K562 (cell line): ENCODE results near the gene DPEP2NB. TPM values are rescaled to one million over a fixed set of nuclear protein-coding genes. Genes with fewer than 3 reads are reported as not detected.

Source experiments
- ATF3 ChIP-seq, 2 experiments: fragments of 450-650 bp in 1 of 2; sonication (generic) in 1 of 2; formaldehyde crosslinking in 1 of 2; IDR thresholded peaks in 1 of 2; conservative IDR thresholded peaks in 1 of 2; 2 replicates each; pipeline versions ENCODE4 v1.6.1 to v1.8.1; 2016 to 2023; ENCODE audit warnings: mild to moderate bottlenecking in 2 of 2, moderate library complexity in 2 of 2, inconsistent platforms in 1 of 2, missing genetic modification reagents in 1 of 2
- CEBPB ChIP-seq: fragments of 450-650 bp; IDR thresholded peaks from 2 replicates; pipeline ENCODE4 v1.6.1; 2016; ENCODE audit warnings: missing genetic modification characterization, missing compliant biosample characterization
- CHD4 ChIP-seq: fragments of 200-600 bp; sonication (generic); IDR thresholded peaks from 3 replicates; pipeline ENCODE4 v1.6.1; 2012; ENCODE audit warnings: low read depth, mild to moderate bottlenecking, mixed read lengths, low read length, inconsistent platforms; ENCODE audit not compliant: insufficient read depth, insufficient replicate concordance, poor library complexity, severe bottlenecking
- DPF2 ChIP-seq: fragments of 450-650 bp; IDR thresholded peaks from 2 replicates; pipeline ENCODE4 v1.6.1; 2016
- HDAC1 ChIP-seq, 2 experiments: fragments of 450-650 bp; IDR thresholded peaks; 2 replicates each; pipeline ENCODE4 v1.6.1; 2016 to 2017; ENCODE audit warnings: inconsistent platforms in 1 of 2, mild to moderate bottlenecking in 1 of 2, moderate library complexity in 1 of 2
- KDM1A ChIP-seq, 2 experiments: fragments of 450-650 bp; IDR thresholded peaks; 2 replicates each; pipeline ENCODE4 v1.6.1; 2016; ENCODE audit warnings: mild to moderate bottlenecking in 2 of 2
- SMARCE1 ChIP-seq: fragments of 450-650 bp; IDR thresholded peaks from 2 replicates; pipeline ENCODE4 v1.7.1; 2016; ENCODE audit warnings: mild to moderate bottlenecking
- TARDBP ChIP-seq: fragments of 450-650 bp; IDR thresholded peaks from 2 replicates; pipeline ENCODE4 v1.6.1; 2016
- USF1 ChIP-seq: sonication (generic); formaldehyde crosslinking; IDR thresholded peaks from 2 replicates; pipeline ENCODE4 v1.9.0; 2022; ENCODE audit warnings: mild to moderate bottlenecking, missing genetic modification reagents
- ZBTB49 ChIP-seq: sonication (generic); formaldehyde crosslinking; IDR thresholded peaks from 2 replicates; pipeline ENCODE4 v1.8.0; 2022; ENCODE audit warnings: missing genetic modification reagents, mild to moderate bottlenecking, borderline replicate concordance
- ZZZ3 ChIP-seq: fragments of 450-650 bp; IDR thresholded peaks from 2 replicates; pipeline ENCODE4 v1.6.1; 2016; ENCODE audit warnings: antibody characterized with exemption, mild to moderate bottlenecking, moderate library complexity
- polyA plus RNA-seq, 8 experiments: library from polyadenylated mRNA; depleted of rRNA in 4 of 8; stranded (reverse) in 5 of 8; unstranded in 3 of 8; fragments of >200 nt; fragmentation: Nextera tagmentation in 2 of 8; fragmentation: Illumina TruSeq in 1 of 8; extraction: Ambion mirVana in 2 of 8; extraction: Trizol in 1 of 8; gene quantifications; 2 replicates each; pipeline versions ENCODE4 v1.2.1 to v1.2.3, GENCODE V29; 2011 to 2014; ENCODE audit warnings: inconsistent platforms in 1 of 8, missing spikeins in 1 of 8
- total RNA-seq, 7 experiments: library from RNA; depleted of rRNA in 6 of 7; stranded (reverse); fragments of >200 nt in 6 of 7; fragmentation: Illumina TruSeq in 2 of 7; extraction: Trizol in 2 of 7; gene quantifications; 2 replicates each; pipeline versions ENCODE4 v1.2.1 to v1.2.3, GENCODE V29; 2011 to 2021; ENCODE audit warnings: low replicate concordance in 1 of 7

The DPEP2NB gene
- total and polyA plus RNA-seq, 9 of the 15 experiments (the other 6 are each of a cell fraction or from before 2014, with no cell fraction given), result not detected

- TF ChIP-seq ZBTB49 (CRISPR knock-in tag), result no peak
- TF ChIP-seq TARDBP, result no peak
- TF ChIP-seq HDAC1 (IDR thresholded peaks at IDR 0.05), result peak in 1 of 2 experiments; percentile 50; a peak in 2 of 4 replicates
- no peak for TF ChIP-seq USF1 (CRISPR knock-in tag)
- peak in 1 of 2 experiments; percentile 10; a peak in 1 of 4 replicates for TF ChIP-seq KDM1A (IDR thresholded peaks at IDR 0.05)
- no peak for TF ChIP-seq ZZZ3
- TF ChIP-seq CEBPB (tag), result 0 out of 2 replicates have a peak, but pooled peaks have one; percentile 15
- TF ChIP-seq ATF3 (IDR thresholded peaks at IDR 0.05), result no peak; the same call in 1 of the 2 replicates
- TF ChIP-seq ATF3 (CRISPR knock-in tag; conservative IDR thresholded peaks at IDR 0.05), result no peak
- peak; percentile 58; the same call in 1 of the 2 replicates for TF ChIP-seq DPF2
- TF ChIP-seq SMARCE1, result peak; percentile 57; the same call in 1 of the 2 replicates
- no peak for TF ChIP-seq CHD4
Measured at GRCh38 chr16:68064791-68065365, 49.2 kb upstream of the DPEP2NB start (continued).
